NCI-H82 (cell line): ENCODE measurements around the gene DDR2.
"Not testable (repeated sequence)": the region's sequence is repeated elsewhere in the genome, so short reads cannot be mapped to it uniquely, and the experiment has no call there.

Experiments
- DNase-seq: peaks from one replicate; lab custom pipeline; 2025; lab: John Stamatoyannopoulos, UW

The DDR2 gene

GRCh38 chr1:162725301-162725837 is 93.1 kb downstream of the DDR2 start:
- DNase-seq: no peak

DNA sequence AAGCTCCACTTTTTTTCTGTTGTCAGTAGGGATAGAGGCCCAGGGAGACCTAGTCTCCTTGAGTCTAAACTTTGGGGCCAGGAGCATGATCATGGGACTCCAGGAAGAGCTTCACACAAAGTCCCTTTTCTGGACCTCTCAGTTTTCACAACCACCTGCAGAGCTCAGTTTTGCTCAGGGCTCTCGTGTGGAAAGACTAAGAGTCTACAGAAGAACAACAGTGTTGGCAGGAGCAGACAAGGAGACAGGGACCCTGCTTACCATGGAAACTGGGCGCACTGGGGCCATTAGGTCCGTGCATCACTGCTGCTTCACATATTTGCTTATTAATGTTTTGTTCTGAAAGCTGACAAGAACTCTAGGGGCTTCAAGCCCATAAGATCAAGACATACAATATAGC is 94.3 kb downstream of the DDR2 start:
- DNase-seq: peak; percentile 50

- not testable (repeated sequence) for DNase-seq
These were observed 95.2 kb downstream of the DDR2 start for GRCh38 chr1:162727493-162727892.

- no peak for DNase-seq
These were observed 96.3 kb downstream of the DDR2 start for GRCh38 chr1:162728573-162728972.

GRCh38 chr1:162729195-162729774 is 97.0 kb downstream of the DDR2 start:
- not testable (repeated sequence) for DNase-seq

- no peak for DNase-seq
These were observed 99.8 kb downstream of the DDR2 start for GRCh38 chr1:162732094-162732493.

- DNase-seq: no peak
These were observed 100.5 kb downstream of the DDR2 start for GRCh38 chr1:162732566-162733335.

DNA sequence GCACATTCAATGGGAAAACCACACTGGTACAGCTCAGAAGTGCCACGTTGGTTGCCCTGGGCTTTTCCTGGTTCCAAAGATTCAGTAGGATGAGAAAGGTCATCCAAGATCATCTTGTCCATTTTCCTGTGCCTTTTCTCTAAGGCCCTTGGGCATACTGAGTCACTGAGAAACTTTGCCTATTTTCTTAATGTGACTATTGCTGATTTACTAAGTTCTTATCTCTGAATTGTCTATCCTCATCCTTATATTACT is 101.0 kb downstream of the DDR2 start:
- DNase-seq: no peak

GRCh38 chr1:162734047-162734446 is 101.8 kb downstream of the DDR2 start:
- no peak for DNase-seq

- DNase-seq: no peak
These were observed 103.9 kb downstream of the DDR2 start for GRCh38 chr1:162736184-162736583.

GRCh38 chr1:162736633-162737067 is 104.4 kb downstream of the DDR2 start:
- no peak for DNase-seq

- no peak for DNase-seq
These were observed 108.5 kb downstream of the DDR2 start for GRCh38 chr1:162740755-162741154.

DNA sequence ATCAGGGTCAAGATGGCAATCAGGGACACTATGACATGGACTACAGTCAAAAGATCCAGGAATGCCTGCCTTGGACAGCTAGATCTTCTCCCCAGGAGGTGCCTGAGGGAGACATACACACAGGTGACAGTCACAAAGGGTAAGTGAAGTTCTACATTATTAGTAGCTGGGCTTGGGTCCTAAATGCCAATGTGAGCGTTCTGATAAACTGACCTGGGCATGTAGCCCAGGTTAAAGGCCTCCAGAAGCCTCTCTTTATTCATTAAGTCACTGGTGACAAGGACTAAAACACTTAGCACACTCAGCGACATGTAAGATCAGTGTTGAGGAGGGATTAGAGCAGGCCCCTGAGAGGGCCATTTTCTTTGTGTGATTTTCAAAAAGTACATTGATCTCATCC is 109.3 kb downstream of the DDR2 start:
- DNase-seq: no peak

DNA sequence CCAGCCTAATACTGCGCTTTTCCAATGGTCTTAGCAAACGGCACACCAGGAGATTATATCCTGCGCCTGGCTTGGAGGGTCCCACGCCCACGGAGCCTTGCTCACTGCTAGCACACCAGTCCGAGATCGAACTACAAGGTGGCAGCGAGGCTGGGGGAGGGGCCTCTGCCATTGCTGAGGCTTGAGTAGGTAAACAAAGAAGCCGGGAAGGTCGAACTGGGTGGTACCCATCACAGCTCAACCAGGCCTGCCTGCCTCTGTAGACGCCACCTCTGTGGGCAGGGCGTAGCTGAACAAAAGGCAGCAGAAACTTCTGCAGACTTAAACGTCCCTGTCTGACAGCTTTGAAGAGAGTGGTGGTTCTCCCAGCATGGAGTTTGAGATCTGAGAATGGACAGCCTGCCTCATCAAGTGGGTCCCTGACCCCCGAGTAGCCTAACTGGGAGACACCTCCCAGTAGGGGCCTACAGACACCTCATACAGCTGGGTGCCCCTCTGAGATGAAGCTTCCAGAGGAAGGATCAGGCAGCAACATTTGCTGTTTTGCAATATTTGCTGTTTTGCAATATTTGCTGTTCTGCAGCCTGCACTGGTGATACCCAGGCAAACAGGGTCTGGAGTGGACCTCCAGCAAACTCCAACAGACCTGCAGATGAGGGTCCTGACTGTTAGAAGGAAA is 114.1 kb downstream of the DDR2 start:
- not testable (repeated sequence) for DNase-seq

DNA sequence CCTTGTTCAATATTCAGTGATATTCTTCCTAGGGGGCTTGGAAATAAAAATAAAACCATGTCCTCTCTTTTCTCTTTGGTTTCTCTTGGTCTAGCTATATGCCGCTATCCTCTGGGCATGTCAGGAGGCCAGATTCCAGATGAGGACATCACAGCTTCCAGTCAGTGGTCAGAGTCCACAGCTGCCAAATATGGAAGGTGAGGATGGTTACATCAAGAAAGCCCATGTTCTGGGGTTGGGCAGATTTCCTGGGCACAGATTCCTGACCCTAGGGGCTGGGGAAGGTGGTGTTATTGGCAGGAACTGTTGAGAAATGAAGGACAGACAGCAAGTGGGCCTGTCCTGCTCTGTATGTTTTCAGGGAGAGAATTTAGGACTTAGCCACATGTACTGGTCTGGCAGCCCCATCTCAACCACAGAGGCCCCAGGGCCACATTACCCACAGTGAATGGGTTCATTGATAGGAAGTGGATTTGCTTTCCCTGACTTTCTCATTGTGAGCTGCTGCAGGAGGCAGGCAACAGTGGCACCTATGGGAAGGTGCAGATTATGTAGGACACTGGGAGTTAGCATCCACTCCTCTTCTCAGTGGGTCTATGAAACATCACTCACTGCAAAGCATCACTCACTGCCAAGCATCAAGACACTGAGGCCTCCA is 120.9 kb downstream of the DDR2 start:
- DNase-seq: no peak

DNA sequence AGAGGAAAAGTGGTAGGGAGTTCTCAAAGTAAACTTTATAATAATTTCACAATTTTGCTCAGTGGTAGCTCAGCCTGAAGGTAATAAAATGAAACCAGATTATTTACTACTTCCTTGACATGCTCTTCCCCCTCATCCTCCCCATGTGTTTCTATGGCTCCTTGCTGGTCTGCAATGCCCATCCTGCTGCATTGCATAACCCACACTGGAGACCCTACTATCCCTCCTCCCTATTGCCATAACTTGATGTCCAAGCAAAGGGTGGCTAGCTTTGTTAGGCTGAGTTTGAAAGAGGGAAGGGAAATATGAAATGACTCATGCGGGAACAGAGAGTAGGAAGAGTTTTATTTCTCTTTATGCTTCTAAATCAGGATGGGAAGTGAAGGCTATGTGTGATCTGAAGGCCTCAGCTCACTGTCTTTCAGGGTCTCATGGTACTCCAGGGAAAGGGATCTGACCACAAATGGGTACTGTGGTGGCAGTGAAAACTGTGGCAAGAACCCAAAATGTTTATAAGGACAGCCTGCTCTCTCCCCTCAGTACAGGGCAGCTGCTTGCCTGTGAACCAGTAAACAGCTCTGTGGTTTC is 121.8 kb downstream of the DDR2 start:
- DNase-seq: no peak

- peak; percentile 15 for DNase-seq
These were observed 123.0 kb downstream of the DDR2 start for GRCh38 chr1:162755306-162755705.

DNA sequence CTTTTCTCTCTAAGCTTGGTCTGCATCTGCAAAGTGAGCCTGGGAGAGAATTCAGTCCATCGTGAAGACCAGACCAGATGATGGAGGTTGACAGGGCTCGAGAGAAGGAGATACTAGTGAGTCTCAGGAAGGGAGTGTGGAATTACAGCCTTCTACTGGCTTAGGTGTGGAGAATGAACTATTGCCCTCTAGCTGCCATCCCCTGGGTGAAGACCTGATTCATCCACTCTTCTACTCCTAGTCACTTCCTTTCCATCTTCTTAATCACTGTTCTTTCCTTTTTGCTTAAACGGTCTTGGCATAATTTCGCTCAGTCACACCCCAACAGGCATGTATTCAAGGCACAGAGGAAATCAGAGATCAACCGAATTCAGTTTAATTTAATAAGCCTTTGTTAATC is 124.3 kb downstream of the DDR2 start:
- DNase-seq: no peak

DNA sequence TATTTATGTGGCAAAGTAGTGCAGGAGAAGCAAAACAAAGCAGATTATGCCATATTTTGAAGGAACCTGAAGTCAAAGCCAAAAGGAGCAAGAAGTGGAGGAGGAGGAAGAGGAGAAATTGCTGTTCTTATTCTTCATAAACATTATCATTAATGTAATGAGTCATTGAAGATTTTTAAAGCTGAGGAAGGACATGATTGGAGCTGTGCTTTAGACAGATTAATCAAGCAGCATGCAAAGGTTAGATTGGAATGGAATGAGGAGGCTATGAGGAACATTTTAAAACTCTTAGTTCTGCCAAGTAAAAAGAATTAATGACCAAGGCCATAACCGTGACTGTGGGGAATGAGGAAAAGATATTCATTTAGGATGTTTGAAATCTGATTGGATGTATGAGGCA is 125.2 kb downstream of the DDR2 start:
- DNase-seq: no peak

- DNase-seq: no peak
These were observed 133.5 kb downstream of the DDR2 start for GRCh38 chr1:162765788-162766187.

GRCh38 chr1:162772571-162773154 is 140.4 kb downstream of the DDR2 start:
- no peak for DNase-seq

DNA sequence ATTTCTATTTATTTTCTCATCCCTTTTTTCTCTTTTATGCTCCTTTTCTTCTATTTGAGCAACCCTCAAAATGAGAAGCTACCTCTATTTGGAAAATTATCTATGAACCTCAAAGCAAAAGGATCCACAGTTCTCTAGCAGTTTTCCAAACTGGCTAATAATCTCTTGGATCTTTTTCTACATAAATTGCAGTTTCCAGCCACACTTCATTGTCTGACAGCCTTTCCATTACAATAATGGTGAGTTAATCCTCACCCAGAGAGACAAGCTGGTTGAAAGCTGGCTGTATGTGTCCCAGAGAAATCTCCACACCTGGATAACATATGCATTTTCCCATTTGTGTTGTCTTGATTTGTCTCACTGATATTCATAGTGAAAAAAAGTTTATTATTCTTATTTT is 141.7 kb downstream of the DDR2 start:
- DNase-seq: no peak
